NT2/D1 (cell line): ENCODE measurements around the gene SLC24A4.

Experiments used
- DNase-seq: peaks from one replicate; pipeline ENCODE4 v3.0.0-alpha.2; 2011; ENCODE audit warnings: low read depth, low spot score
- H3K27me3 ChIP-seq: 2 replicates; pipeline ENCODE4 v1.6.0; 2011; ENCODE audit warnings: mild to moderate bottlenecking; ENCODE audit not compliant: insufficient read length, insufficient read depth
- H3K36me3 ChIP-seq: 2 replicates; pipeline ENCODE4 v1.6.1; 2011; ENCODE audit warnings: mild to moderate bottlenecking, low read length, mixed read lengths; ENCODE audit not compliant: insufficient read depth, insufficient read length
- H3K4me1 ChIP-seq: 2 replicates; pipeline ENCODE4 v1.5.1; 2011; ENCODE audit not compliant: insufficient read depth, insufficient read length
- H3K4me3 ChIP-seq: 2 replicates; pipeline ENCODE4 v1.5.1; 2011; ENCODE audit warnings: low read depth; ENCODE audit not compliant: insufficient read length
- H3K9ac ChIP-seq: 2 replicates; pipeline ENCODE4 v1.6.0; 2011; ENCODE audit warnings: low read depth; ENCODE audit not compliant: insufficient read length
- H3K9me3 ChIP-seq: 2 replicates; pipeline ENCODE4 v1.5.1; 2011; ENCODE audit warnings: mild to moderate bottlenecking, low read length; ENCODE audit not compliant: insufficient read depth
- SUZ12 ChIP-seq: IDR thresholded peaks from 2 replicates; pipeline ENCODE4 v1.6.1; 2011; ENCODE audit not compliant: insufficient read length, insufficient read depth; ENCODE audit errors: extremely low read depth
- YY1 ChIP-seq: IDR thresholded peaks from 2 replicates; pipeline ENCODE4 v1.6.1; 2011; ENCODE audit not compliant: insufficient read length, insufficient read depth
- ZNF274 ChIP-seq: IDR thresholded peaks from 2 replicates; pipeline ENCODE4 v1.6.1; 2011; ENCODE audit warnings: mild to moderate bottlenecking, low read depth, low read length

The SLC24A4 gene

GRCh38 chr14:92503756-92504491 is 181.0 kb downstream of the SLC24A4 start:
- Histone ChIP-seq H3K9me3 (no peaks in the 10 kb centered on the region), H3K4me3 (no peak overlapping the region), H3K9ac (no peak overlapping the region), H3K4me1 (peaks cover 3% of the 10 kb centered on the region), H3K27me3 (no peaks in the 10 kb centered on the region), H3K36me3 (no peaks in the 10 kb centered on the region)
- no peak for DNase-seq
- TF ChIP-seq SUZ12 (no peak), ZNF274 (no peak), YY1 (no peak)

- Histone ChIP-seq H3K4me3 (no peak overlapping the region), H3K9me3 (no peaks in the 10 kb centered on the region), H3K36me3 (no peaks in the 10 kb centered on the region), H3K9ac (no peak overlapping the region), H3K4me1 (peaks cover 4% of the 10 kb centered on the region), H3K27me3 (no peaks in the 10 kb centered on the region)
- TF ChIP-seq ZNF274 = no peak
- TF ChIP-seq YY1 = no peak
- TF ChIP-seq SUZ12 = no peak
- no peak for DNase-seq
These were observed 182.9 kb downstream of the SLC24A4 start for GRCh38 chr14:92505826-92506225.

- H3K27me3 ChIP-seq = no peaks in the 10 kb centered on the region
- H3K4me3 ChIP-seq = no peak overlapping the region
- TF ChIP-seq ZNF274 (no peak), YY1 (no peak), SUZ12 (no peak)
- H3K36me3 ChIP-seq = no peaks in the 10 kb centered on the region
- H3K4me1 ChIP-seq = peaks cover 7% of the 10 kb centered on the region
- no peak overlapping the region for H3K9ac ChIP-seq
- no peaks in the 10 kb centered on the region for H3K9me3 ChIP-seq
- no peak for DNase-seq
These were observed 183.3 kb downstream of the SLC24A4 start for GRCh38 chr14:92506231-92506630.

GRCh38 chr14:92507174-92507768 is 184.3 kb downstream of the SLC24A4 start:
- H3K9ac ChIP-seq = no peak overlapping the region
- DNase-seq = no peak

DNA sequence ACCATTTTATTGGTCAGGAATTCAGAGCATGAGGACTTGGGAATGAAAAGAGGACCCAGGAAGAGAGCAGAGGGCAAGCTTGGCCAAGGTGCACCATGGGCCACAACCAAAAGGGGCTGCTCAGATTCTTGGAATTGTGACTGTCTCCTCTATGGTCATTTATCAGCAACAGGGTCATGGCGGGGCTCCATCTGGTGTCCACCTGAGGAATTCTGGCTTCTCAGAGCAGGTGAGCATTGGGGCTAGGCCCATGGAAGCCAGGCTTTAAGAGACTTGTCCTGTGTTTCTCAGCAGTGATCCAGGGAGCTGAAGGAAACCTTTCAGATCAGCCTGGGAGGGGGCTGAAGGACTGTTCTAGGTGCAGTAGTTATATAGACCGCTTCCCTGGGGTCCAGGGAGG is 188.0 kb downstream of the SLC24A4 start:
- Histone ChIP-seq H3K4me1 (peaks cover 12% of the 10 kb centered on the region), H3K9ac (no peak overlapping the region), H3K4me3 (no peak overlapping the region), H3K9me3 (no peaks in the 10 kb centered on the region), H3K27me3 (peaks cover 31% of the 10 kb centered on the region), H3K36me3 (no peaks in the 10 kb centered on the region)
- no peak for DNase-seq
- TF ChIP-seq YY1 = no peak
- no peak for TF ChIP-seq SUZ12
- TF ChIP-seq ZNF274 = no peak

More at GRCh38 chr14:92507174-92507768, 184.3 kb downstream of the SLC24A4 start:
- Histone ChIP-seq H3K4me1 (peaks cover 7% of the 10 kb centered on the region), H3K36me3 (no peaks in the 10 kb centered on the region), H3K27me3 (no peaks in the 10 kb centered on the region), H3K4me3 (no peak overlapping the region), H3K9me3 (no peaks in the 10 kb centered on the region)
- TF ChIP-seq SUZ12 = no peak
- TF ChIP-seq YY1 = no peak
- TF ChIP-seq ZNF274 = no peak

DNA sequence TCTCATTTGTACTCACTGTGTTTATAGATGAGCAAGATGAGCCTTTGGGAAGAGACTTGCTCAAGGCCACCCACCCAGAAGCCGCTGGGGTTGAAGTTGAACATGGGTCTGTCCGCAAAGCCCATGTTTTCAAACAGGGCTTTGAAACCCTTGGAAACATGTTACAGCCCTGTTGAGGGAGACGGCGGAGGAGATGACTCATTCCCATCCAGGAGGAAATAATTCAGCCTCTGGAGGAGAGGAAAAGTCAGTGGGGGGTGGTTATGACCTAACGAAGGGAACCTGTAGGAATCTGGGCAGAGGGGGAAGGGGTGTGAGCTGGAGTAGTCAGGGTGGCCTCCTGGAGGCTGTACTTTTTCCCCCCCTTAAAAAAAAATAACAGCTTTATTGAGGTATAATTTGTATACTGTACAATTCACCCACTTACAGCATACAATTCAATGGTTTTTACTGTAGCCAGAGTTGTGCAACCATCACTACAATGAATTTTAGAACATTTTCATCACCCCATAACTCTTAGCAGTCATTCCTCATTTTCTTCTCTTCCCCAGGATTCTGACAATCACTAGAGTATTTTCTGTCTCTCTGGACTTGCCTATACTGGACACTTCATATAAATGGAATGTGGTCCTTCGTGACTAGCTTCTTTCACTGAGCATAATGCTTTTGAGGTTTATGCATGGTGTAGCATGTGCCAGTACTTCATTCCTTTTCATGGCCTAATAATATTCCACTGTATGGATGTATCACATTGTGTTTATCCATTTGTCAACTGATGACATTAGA is 188.7 kb downstream of the SLC24A4 start:
- no peak overlapping the region for H3K4me3 ChIP-seq
- no peak for DNase-seq
- peaks cover 12% of the 10 kb centered on the region for H3K4me1 ChIP-seq
- H3K9ac ChIP-seq = no peak overlapping the region
- peaks cover 35% of the 10 kb centered on the region for H3K27me3 ChIP-seq
- H3K36me3 ChIP-seq = no peaks in the 10 kb centered on the region
- H3K9me3 ChIP-seq = no peaks in the 10 kb centered on the region
- no peak for TF ChIP-seq YY1
- TF ChIP-seq SUZ12 = no peak
- no peak for TF ChIP-seq ZNF274

DNA sequence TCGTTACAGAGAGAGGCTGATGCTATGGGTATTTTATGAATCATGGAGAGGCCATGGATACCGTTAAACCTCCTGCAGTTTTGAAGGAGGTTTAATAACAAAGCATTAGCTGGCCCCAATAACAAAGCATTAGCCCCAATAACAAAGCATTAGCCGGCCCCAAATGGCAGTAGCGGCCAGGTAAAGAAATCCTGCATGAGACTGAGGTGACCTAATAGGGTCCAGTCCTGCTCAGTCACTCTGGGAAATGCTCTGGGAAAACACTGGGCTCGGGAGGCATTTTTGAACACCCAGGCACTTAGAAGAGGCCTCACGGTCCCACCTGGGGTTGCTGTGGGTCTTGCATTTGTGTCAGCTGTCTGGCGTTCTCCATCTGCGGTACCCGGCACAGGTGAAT is 189.8 kb downstream of the SLC24A4 start:
- H3K36me3 ChIP-seq = no peaks in the 10 kb centered on the region
- peaks cover 9% of the 10 kb centered on the region for H3K4me1 ChIP-seq
- no peak overlapping the region for H3K9ac ChIP-seq
- peak overlapping the region; percentile 57 for H3K4me3 ChIP-seq
- peaks cover 38% of the 10 kb centered on the region for H3K27me3 ChIP-seq
- H3K9me3 ChIP-seq = no peaks in the 10 kb centered on the region
- TF ChIP-seq ZNF274 (no peak), YY1 (no peak), SUZ12 (no peak)
- no peak for DNase-seq
